Measurements from ENCODE around the gene CNPY4.

DNA sequence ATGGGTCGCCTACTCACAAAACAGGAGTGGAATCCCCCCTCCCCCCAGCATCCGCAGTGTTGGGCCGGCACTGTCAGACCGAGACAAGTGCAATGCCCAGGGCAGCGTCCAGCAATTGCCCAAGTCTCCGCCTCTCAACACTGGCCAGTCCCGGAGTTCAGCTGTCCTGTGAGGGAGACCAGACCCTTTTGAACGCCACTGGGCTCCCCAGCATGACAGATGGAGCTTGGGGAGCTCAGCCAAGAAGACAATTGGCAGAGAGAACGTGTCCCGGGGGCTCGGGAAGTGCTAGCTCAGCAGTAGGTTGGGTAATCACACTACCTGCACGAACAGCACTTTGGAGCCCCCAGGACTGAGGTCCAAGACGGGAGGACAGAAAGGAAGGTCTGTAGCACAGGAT, 25.9 kb upstream of the CNPY4 start:
- TF ChIP-seq CTCF (conservative IDR thresholded peaks at IDR 0.05; ENCODE audit: low read length) (no peak), EZH2phosphoT487 (IDR thresholded peaks at IDR 0.05; ENCODE audit: borderline replicate concordance, low read depth, low read length) (no peak)

Measured in OCI-LY7 (cell line).